CD4-positive, alpha-beta T cell treated with Interleukin-12 subunit alpha and Interleukin-12 subunit beta, for 1 hour (primary cell): ENCODE measurements around the gene BCL7B.
A peak's percentile ranks its signal among the peaks of the same experiment; 100 is the strongest.
"Not testable (repeated sequence)": the region's sequence is repeated elsewhere in the genome, so short reads cannot be mapped to it uniquely, and the experiment has no call there.

Source experiments
- DNase-seq: peaks from one replicate; pipeline ENCODE4 v3.0.0-alpha.2; 2020

Gene BCL7B

GRCh38 chr7:73557397-73558257, at the start of gene BCL7B:
TSS of gene BCL7B (minus strand) at chr7:73557690. CDS start at chr7:73557578, 112 bp downstream.
- DNase-seq: peak; percentile 87

GRCh38 chr7:73605601-73606220, 48.2 kb upstream of the BCL7B start:
- no peak for DNase-seq

GRCh38 chr7:73602721-73603651, 45.5 kb upstream of the BCL7B start:
- no peak for DNase-seq

- DNase-seq: no peak
Observed at GRCh38 chr7:73599916-73600315, 42.4 kb upstream of the BCL7B start.

GRCh38 chr7:73599151-73599882, 41.8 kb upstream of the BCL7B start:
- no peak for DNase-seq

GRCh38 chr7:73597978-73598782, 40.7 kb upstream of the BCL7B start:
- DNase-seq: no peak

GRCh38 chr7:73596191-73597065, 38.9 kb upstream of the BCL7B start:
- DNase-seq: no peak

GRCh38 chr7:73595358-73595757, 37.9 kb upstream of the BCL7B start:
- no peak for DNase-seq

GRCh38 chr7:73593207-73594045, 35.9 kb upstream of the BCL7B start:
- DNase-seq: no peak

GRCh38 chr7:73586911-73587310, 29.4 kb upstream of the BCL7B start:
- no peak for DNase-seq

GRCh38 chr7:73585196-73585595, 27.7 kb upstream of the BCL7B start:
- no peak for DNase-seq

GRCh38 chr7:73582664-73583202, 25.2 kb upstream of the BCL7B start:
- DNase-seq: no peak

GRCh38 chr7:73581006-73581405, 23.5 kb upstream of the BCL7B start:
- not testable (repeated sequence) for DNase-seq

GRCh38 chr7:73578342-73579128, 21.0 kb upstream of the BCL7B start, which contains the start of gene TBL2:
TSS of gene TBL2 (minus strand) at chr7:73578579. CDS start at chr7:73578549, 30 bp downstream.
- DNase-seq: peak; percentile 98

- no peak for DNase-seq
Observed at GRCh38 chr7:73577627-73578341, 20.3 kb upstream of the BCL7B start.

- no peak for DNase-seq
Observed at GRCh38 chr7:73573791-73574190, 16.3 kb upstream of the BCL7B start.

GRCh38 chr7:73573276-73573675, 15.8 kb upstream of the BCL7B start:
- no peak for DNase-seq

GRCh38 chr7:73572767-73573186, 15.3 kb upstream of the BCL7B start:
- DNase-seq: no peak
